ENCODE results near the gene MAOA. TPM values are rescaled to one million over a fixed set of nuclear protein-coding genes. Genes with fewer than 3 reads are reported as not detected.

MAOA gene
- total and polyA plus RNA-seq, 2 of the 13 experiments (the other 11 are each of a cell fraction or from before 2014, with no cell fraction given): 13.4 to 14.7 TPM

GRCh38 chrX:43720082-43720481 is 64.0 kb downstream of the MAOA start:
- in situ Hi-C loops (cut with HindIII; ENCODE audit: extremely low pct_ligation_motif_present, low pct_unique_long_range_greater_than_20kb) (no loop called here), intact Hi-C loops (cut with micrococcal nuclease; ENCODE audit: unreplicated experiment) (no loop called here)
- Histone ChIP-seq H3K79me2 (ENCODE audit: insufficient read depth, low read length) (no peaks in the 10 kb centered on the region), H3K27ac (ENCODE audit: extremely low read length, insufficient read depth, low read length) (no peak overlapping the region), H3K4me2 (ENCODE audit: low read depth, low read length) (no peak overlapping the region), H4K20me1 (ENCODE audit: insufficient read depth, low read length) (no peaks in the 10 kb centered on the region), H3K4me3 (replicated peaks in 1 of 3; ENCODE audit: insufficient read depth in 1 of 3, low read depth in 2 of 3, low read length in 3 of 3) (no peak overlapping the region), H3K9me3 (ENCODE audit: low read length) (no peaks in the 10 kb centered on the region), H3K4me1 (ENCODE audit: insufficient read depth, low read length) (peaks cover 5% of the 10 kb centered on the region), H3K36me3 (replicated peaks in 1 of 2; ENCODE audit: control insufficient read depth in 1 of 2, insufficient read depth in 2 of 2, low read length in 2 of 2) (no peaks in the 10 kb centered on the region), H3K9ac (ENCODE audit: insufficient read depth, low read depth, low read length) (no peak overlapping the region), H2AFZ (ENCODE audit: low read length) (no peak overlapping the region), H3K27me3 (ENCODE audit: control insufficient read depth in 1 of 2, insufficient read depth in 2 of 2, low read length in 2 of 2) (no peaks in the 10 kb centered on the region)
- ChIA-PET CTCF (ENCODE audit: low intra/inter-chr PET ratio, low total read pairs) (no interaction called here), POLR2A (no interaction called here)
- FAIRE-seq (no peak), DNase-seq (ENCODE audit: low spot score) (no peak), ATAC-seq (no peak)
- TF ChIP-seq NBN (conservative IDR thresholded peaks at IDR 0.05): no peak
- no peak for TF ChIP-seq NFYC (CRISPR knock-in tag; IDR thresholded peaks at IDR 0.05)
- TF ChIP-seq ZC3H13 (CRISPR knock-in tag; IDR thresholded peaks at IDR 0.05): no peak
- TF ChIP-seq ZNF724P (CRISPR knock-in tag; IDR thresholded peaks at IDR 0.05; ENCODE audit: borderline replicate concordance): no peak
- no peak for TF ChIP-seq NFKB2 (CRISPR knock-in tag; IDR thresholded peaks at IDR 0.05; ENCODE audit: borderline replicate concordance)
- no peak for TF ChIP-seq SNAPC4 (CRISPR knock-in tag; IDR thresholded peaks at IDR 0.05)
- TF ChIP-seq HOXA7 (CRISPR knock-in tag; IDR thresholded peaks at IDR 0.05): no peak
- no peak for TF ChIP-seq ZNF460 (CRISPR knock-in tag; IDR thresholded peaks at IDR 0.05; ENCODE audit: borderline replicate concordance)
- TF ChIP-seq RFX3 (CRISPR knock-in tag; IDR thresholded peaks at IDR 0.05): no peak
- no peak for TF ChIP-seq CREB3 (CRISPR knock-in tag; IDR thresholded peaks at IDR 0.05)
- no peak for TF ChIP-seq ZNF572 (CRISPR knock-in tag; IDR thresholded peaks at IDR 0.05)
- TF ChIP-seq RBM39 (IDR thresholded peaks at IDR 0.05; ENCODE audit: low read depth, low read length, poor library complexity, severe bottlenecking): no peak
- no peak for TF ChIP-seq REXO4 (CRISPR knock-in tag; IDR thresholded peaks at IDR 0.05; ENCODE audit: borderline replicate concordance)
- no peak for TF ChIP-seq ZSCAN25 (CRISPR knock-in tag; IDR thresholded peaks at IDR 0.05)
- TF ChIP-seq MYC (CRISPR knock-in tag; IDR thresholded peaks at IDR 0.05; ENCODE audit: borderline replicate concordance): no peak
- no peak for TF ChIP-seq GMEB1 (CRISPR knock-in tag; IDR thresholded peaks at IDR 0.05; ENCODE audit: borderline replicate concordance)
- TF ChIP-seq E2F5 (CRISPR knock-in tag; conservative IDR thresholded peaks at IDR 0.05): no peak
- TF ChIP-seq CBX5 (CRISPR knock-in tag; IDR thresholded peaks at IDR 0.05; ENCODE audit: borderline replicate concordance): no peak
- 88% methylated on average over 3 of the region's 3 CpGs for whole genome bisulfite sequencing (ENCODE audit: low lambda C conversion rate)
- no TSS peak for BruUV-seq (replicated peaks)
